Muscle layer of duodenum (tissue), 2 donors: ENCODE measurements around the gene ZNF385D.

Source experiments
- H3K27ac ChIP-seq: one replicate; pipeline ENCODE4 v1.7.0; 2013; ENCODE audit warnings: mild to moderate bottlenecking, low read length
- H3K27me3 ChIP-seq: one replicate; pipeline ENCODE4 v1.7.0; 2013; ENCODE audit warnings: low read depth, mild to moderate bottlenecking, control low read depth, low read length
- H3K36me3 ChIP-seq, 2 donors: one replicate each; pipeline ENCODE4 v1.7.0; 2013; ENCODE audit warnings: low read length in 2 of 2, control low read depth in 1 of 2, mild to moderate bottlenecking in 1 of 2; ENCODE audit not compliant: insufficient read depth in 2 of 2, control insufficient read depth in 1 of 2
- H3K4me1 ChIP-seq, 2 donors: one replicate each; pipeline ENCODE4 v1.7.0; 2013; ENCODE audit warnings: low read length in 2 of 2, mild to moderate bottlenecking in 2 of 2, control low read depth in 1 of 2, moderate library complexity in 1 of 2; ENCODE audit not compliant: insufficient read depth in 2 of 2, control insufficient read depth in 1 of 2
- H3K4me3 ChIP-seq, 2 donors: one replicate each; pipeline ENCODE4 v1.7.0; 2013; ENCODE audit warnings: low read length in 2 of 2, low read depth in 1 of 2, mild to moderate bottlenecking in 1 of 2
- H3K9me3 ChIP-seq, 2 donors: one replicate each; pipeline ENCODE4 v1.7.0; 2013; ENCODE audit warnings: low read length in 2 of 2, control low read depth in 1 of 2, mild to moderate bottlenecking in 1 of 2; ENCODE audit not compliant: control insufficient read depth in 1 of 2
- donor health status: healthy.

The ZNF385D gene

DNA sequence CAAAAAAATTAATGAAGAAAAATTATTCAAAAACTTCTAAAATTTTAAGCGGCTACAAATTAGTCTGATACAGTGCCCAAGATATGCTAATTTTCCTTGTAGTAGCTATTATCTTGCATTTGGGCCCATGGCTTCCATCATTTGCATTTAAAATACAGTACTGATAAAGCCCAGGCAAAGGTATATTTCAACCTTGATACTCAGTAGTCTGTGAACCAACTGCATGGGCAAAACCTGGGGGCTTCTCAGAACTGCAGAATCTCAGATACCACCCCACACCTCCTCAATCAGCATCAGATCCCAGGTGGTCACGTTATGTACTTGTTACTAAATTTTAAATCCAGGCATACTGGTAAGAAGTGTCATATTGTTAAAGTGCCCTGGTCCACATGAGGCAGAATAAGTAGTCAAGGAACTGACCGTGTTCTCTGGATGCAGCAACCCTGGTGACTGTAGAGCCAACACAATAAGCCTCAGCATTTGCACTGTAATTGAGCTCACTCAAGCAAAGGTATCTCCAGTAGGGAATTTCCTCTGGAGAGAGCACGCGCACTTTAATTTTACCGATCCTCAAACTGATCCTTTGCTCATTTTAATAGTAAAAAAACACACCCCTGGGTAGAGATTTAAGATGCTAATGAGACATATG lies 31.9 kb downstream of the ZNF385D start:
- no peak overlapping the region for H3K27ac ChIP-seq
- no peak overlapping the region for H3K4me3 ChIP-seq
- H3K27me3 ChIP-seq = no peaks in the 10 kb centered on the region
- H3K4me1 ChIP-seq = no peaks in the 10 kb centered on the region
- H3K9me3 ChIP-seq = peaks cover 0 to 4% of the 10 kb centered on the region in 2 donors
- no peaks in the 10 kb centered on the region for H3K36me3 ChIP-seq

- no peak overlapping the region for H3K27ac ChIP-seq
- no peaks in the 10 kb centered on the region for H3K4me1 ChIP-seq
- H3K36me3 ChIP-seq = no peaks in the 10 kb centered on the region
- no peak overlapping the region for H3K4me3 ChIP-seq
- H3K27me3 ChIP-seq = no peaks in the 10 kb centered on the region
- peaks cover 0 to 3% of the 10 kb centered on the region in 2 donors for H3K9me3 ChIP-seq
These were observed 32.7 kb downstream of the ZNF385D start for GRCh38 chr3:21718161-21718765.

GRCh38 chr3:21715662-21716061 lies 35.3 kb downstream of the ZNF385D start:
- Histone ChIP-seq H3K4me1 (no peaks in the 10 kb centered on the region), H3K4me3 (no peak overlapping the region), H3K9me3 (peaks cover 0 to 3% of the 10 kb centered on the region in 2 donors), H3K27me3 (no peaks in the 10 kb centered on the region), H3K27ac (no peak overlapping the region), H3K36me3 (no peaks in the 10 kb centered on the region)

DNA sequence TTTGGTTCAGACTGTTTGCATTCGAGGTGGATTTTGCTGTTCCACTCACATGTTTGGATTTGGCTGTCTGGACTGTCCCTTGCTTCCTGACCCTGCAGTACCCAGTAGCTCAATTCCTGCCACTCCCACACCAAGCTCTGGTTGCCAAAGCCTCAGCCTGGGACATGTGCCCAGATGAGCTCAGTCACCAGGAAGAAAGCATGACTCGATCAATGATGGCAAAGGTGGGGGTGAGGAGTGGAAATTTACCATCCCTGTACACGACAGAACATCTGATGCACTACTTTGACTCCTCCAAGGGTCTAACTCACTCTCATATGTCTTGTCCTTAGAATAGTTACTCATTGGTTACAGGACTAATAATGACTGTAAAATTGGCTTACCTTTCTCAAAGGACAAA lies 45.2 kb downstream of the ZNF385D start:
- H3K27me3 ChIP-seq = no peaks in the 10 kb centered on the region
- no peaks in the 10 kb centered on the region for H3K4me1 ChIP-seq
- no peaks in the 10 kb centered on the region for H3K36me3 ChIP-seq
- no peaks in the 10 kb centered on the region for H3K9me3 ChIP-seq
- H3K4me3 ChIP-seq = no peak overlapping the region
- no peak overlapping the region for H3K27ac ChIP-seq

GRCh38 chr3:21704796-21705195 lies 46.2 kb downstream of the ZNF385D start:
- H3K4me3 ChIP-seq = no peak overlapping the region
- H3K36me3 ChIP-seq = no peaks in the 10 kb centered on the region
- no peaks in the 10 kb centered on the region for H3K4me1 ChIP-seq
- H3K27me3 ChIP-seq = no peaks in the 10 kb centered on the region
- H3K9me3 ChIP-seq = no peaks in the 10 kb centered on the region
- H3K27ac ChIP-seq = no peak overlapping the region

- H3K27ac ChIP-seq = no peak overlapping the region
- no peaks in the 10 kb centered on the region for H3K4me1 ChIP-seq
These were observed 47.7 kb downstream of the ZNF385D start for GRCh38 chr3:21703291-21703690.

DNA sequence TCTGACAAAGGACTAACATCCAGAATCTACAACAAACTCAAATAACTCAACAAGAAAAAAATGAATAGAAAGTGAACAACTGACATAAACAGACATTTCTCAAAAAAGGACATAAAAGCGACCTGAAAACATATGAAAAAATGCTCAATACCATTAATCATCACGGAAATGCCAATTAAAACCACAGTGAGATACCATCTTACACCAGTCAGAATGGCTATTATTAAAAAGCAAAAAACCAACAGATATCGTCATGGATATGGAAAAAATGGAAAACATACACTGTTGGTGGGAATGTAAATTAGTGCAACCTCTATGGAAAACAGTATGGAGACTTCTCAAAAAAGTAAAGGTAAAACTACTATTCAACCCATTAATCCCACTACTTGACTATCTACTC lies 53.3 kb downstream of the ZNF385D start:
- Histone ChIP-seq H3K27me3 (no peaks in the 10 kb centered on the region), H3K4me1 (no peaks in the 10 kb centered on the region), H3K27ac (no peak overlapping the region), H3K36me3 (no peaks in the 10 kb centered on the region), H3K9me3 (no peaks in the 10 kb centered on the region), H3K4me3 (no peak overlapping the region)

More at GRCh38 chr3:21703291-21703690, 47.7 kb downstream of the ZNF385D start:
- Histone ChIP-seq H3K9me3 (no peaks in the 10 kb centered on the region), H3K27me3 (no peaks in the 10 kb centered on the region), H3K4me3 (no peak overlapping the region), H3K36me3 (no peaks in the 10 kb centered on the region)

DNA sequence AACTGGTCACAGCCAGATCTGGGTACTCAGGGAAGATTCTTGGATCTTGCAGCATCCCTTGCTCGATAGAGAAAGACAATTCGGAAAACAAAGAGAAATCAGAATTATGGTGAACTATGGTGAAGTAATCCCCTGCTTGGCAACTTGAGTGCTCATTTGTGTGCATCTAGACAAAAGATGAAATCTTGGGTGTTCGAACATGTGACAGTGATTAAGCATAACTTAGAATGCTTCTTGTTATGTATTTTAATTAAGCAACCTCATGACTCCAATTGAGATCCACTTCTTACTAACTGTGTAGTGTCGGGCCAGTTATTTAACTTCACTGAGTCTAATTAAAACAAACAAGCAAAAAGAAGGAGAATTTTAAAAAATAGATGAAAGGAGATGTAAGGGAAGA lies 56.5 kb downstream of the ZNF385D start:
- Histone ChIP-seq H3K9me3 (no peaks in the 10 kb centered on the region), H3K27ac (no peak overlapping the region), H3K4me3 (no peak overlapping the region), H3K27me3 (no peaks in the 10 kb centered on the region), H3K4me1 (no peaks in the 10 kb centered on the region), H3K36me3 (no peaks in the 10 kb centered on the region)

DNA sequence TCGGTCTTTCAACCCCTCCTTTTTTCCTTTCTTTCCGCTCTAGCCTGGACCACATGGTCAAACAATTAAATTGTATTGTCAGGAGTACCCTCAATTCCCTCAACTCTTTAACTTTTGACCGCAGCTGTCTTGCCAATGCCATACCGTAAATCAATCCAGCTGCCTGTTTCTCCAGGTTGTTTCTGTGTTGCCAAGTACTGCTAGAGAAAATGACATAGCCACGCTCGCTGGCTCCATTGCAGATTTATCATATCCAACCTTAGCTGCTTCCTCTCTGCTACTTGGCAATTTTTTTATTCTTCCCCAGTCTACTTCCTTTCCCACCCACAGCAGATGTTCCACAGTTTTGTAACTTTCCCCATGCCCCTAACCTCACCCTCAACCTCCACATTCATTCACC lies 60.0 kb downstream of the ZNF385D start:
- H3K9me3 ChIP-seq = no peaks in the 10 kb centered on the region
- no peaks in the 10 kb centered on the region for H3K27me3 ChIP-seq
- H3K27ac ChIP-seq = no peak overlapping the region

GRCh38 chr3:21682206-21682605 lies 68.8 kb downstream of the ZNF385D start:
- Histone ChIP-seq H3K9me3 (no peaks in the 10 kb centered on the region), H3K27ac (no peak overlapping the region), H3K4me3 (no peak overlapping the region), H3K4me1 (no peaks in the 10 kb centered on the region), H3K27me3 (no peaks in the 10 kb centered on the region), H3K36me3 (no peaks in the 10 kb centered on the region)

More for the DNA sequence above, 60.0 kb downstream of the ZNF385D start:
- Histone ChIP-seq H3K4me1 (no peaks in the 10 kb centered on the region), H3K4me3 (no peak overlapping the region), H3K36me3 (no peaks in the 10 kb centered on the region)

GRCh38 chr3:21673393-21673792 lies 77.6 kb downstream of the ZNF385D start:
- H3K4me3 ChIP-seq = no peak overlapping the region
- H3K9me3 ChIP-seq = no peaks in the 10 kb centered on the region
- no peak overlapping the region for H3K27ac ChIP-seq
- no peaks in the 10 kb centered on the region for H3K27me3 ChIP-seq
- H3K36me3 ChIP-seq = no peaks in the 10 kb centered on the region
- no peaks in the 10 kb centered on the region for H3K4me1 ChIP-seq

GRCh38 chr3:21672303-21672702 lies 78.7 kb downstream of the ZNF385D start:
- Histone ChIP-seq H3K4me1 (no peaks in the 10 kb centered on the region), H3K4me3 (no peak overlapping the region), H3K36me3 (no peaks in the 10 kb centered on the region), H3K27me3 (no peaks in the 10 kb centered on the region), H3K9me3 (no peaks in the 10 kb centered on the region), H3K27ac (no peak overlapping the region)
